Measurements from ENCODE around the gene RNF135. TPM values are rescaled to one million over a fixed set of nuclear protein-coding genes. Genes with fewer than 3 reads are reported as not detected.
"Not testable (repeated sequence)": the region's sequence is repeated elsewhere in the genome, so short reads cannot be mapped to it uniquely, and the experiment has no call there.

Gene RNF135
- total RNA-seq, 1 experiment from 2014 or later = 10.4 TPM

GRCh38 chr17:31008374-31009041 is 37.7 kb downstream of the RNF135 start:
- peak overlapping the region; percentile 89 for H2AFZ ChIP-seq (ENCODE audit: low read length)
- peak overlapping the region; percentile 91 for H3K4me2 ChIP-seq (ENCODE audit: low read length)
- H3K27me3 ChIP-seq (ENCODE audit: low read length) = no peaks in the 10 kb centered on the region
- no peak for TF ChIP-seq EZH2 (IDR thresholded peaks at IDR 0.05; ENCODE audit: low read length, unreplicated experiment)
- no peak for TF ChIP-seq CTCF (conservative IDR thresholded peaks at IDR 0.05; ENCODE audit: low read depth, low read length)
- no peak for TF ChIP-seq EZH2phosphoT487 (IDR thresholded peaks at IDR 0.05; ENCODE audit: borderline replicate concordance, low read length)
- peak overlapping the region; percentile 80 for H3K4me3 ChIP-seq (ENCODE audit: low read length)
- no peaks in the 10 kb centered on the region for H3K9me3 ChIP-seq (ENCODE audit: low read length)
- ChIA-PET POLR2A (ENCODE audit: unreplicated experiment) (no interaction called here), CTCF (no interaction called here)
- H3K4me1 ChIP-seq (ENCODE audit: insufficient read depth, low read length) = peaks cover 13% of the 10 kb centered on the region
- H3K36me3 ChIP-seq (ENCODE audit: low read depth, low read length) = no peaks in the 10 kb centered on the region
- no peak overlapping the region for H3K27ac ChIP-seq (ENCODE audit: low read length)
- DNase-seq = peak; percentile 42
- BruUV-seq (replicated peaks) = no TSS peak
- no peaks in the 10 kb centered on the region for H3K79me2 ChIP-seq (ENCODE audit: low read length)
- H3K9me2 ChIP-seq (replicated peaks; ENCODE audit: low read length) = no peaks in the 10 kb centered on the region
- H4K20me1 ChIP-seq (ENCODE audit: low read length) = no peaks in the 10 kb centered on the region
- H3F3A ChIP-seq (ENCODE audit: low read length, unreplicated experiment) = no peaks in the 10 kb centered on the region
- peak overlapping the region; percentile 48 for H3K9ac ChIP-seq (ENCODE audit: low read length)
- peak; percentile 65 for ATAC-seq
- intact Hi-C loops (cut with micrococcal nuclease) = no loop called here

DNA sequence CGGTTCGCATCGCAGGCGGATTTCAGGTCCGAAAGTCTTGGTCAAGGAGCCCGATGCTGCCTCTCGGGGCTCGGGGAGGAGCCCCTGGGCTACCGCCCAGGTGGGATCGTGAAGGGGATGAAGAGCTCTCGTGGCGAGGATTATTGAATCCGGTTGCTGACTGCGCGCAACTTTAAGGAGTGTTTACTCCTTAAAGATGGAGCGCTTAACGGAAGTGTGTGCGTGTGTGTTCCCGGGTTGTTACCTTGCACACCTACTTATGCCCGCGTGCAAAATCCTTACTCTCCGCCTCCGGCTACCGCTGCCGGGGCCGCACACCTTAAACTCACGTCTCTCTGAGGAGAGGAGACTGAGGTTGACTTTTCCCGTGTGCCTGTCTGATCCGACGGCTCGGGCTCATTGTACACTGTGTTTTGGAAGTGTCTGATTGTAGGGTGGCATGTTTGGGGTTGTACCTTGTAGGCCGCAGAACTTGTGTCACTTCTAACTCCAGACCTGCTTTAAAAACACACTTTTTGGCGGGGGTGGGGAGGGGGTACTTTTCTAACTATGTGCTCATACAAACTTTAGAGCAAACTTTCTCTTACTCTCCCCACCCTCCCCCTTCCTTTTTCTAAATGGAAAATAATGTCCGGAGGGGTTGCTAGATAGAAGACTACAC is 38.3 kb downstream of the RNF135 start:
- H3K27me3 ChIP-seq (ENCODE audit: low read length); H3K9me3 ChIP-seq (ENCODE audit: low read length); H3F3A ChIP-seq (ENCODE audit: low read length, unreplicated experiment); intact Hi-C loops (cut with micrococcal nuclease); H3K9me2 ChIP-seq (replicated peaks; ENCODE audit: low read length); H3K36me3 ChIP-seq (ENCODE audit: low read depth, low read length); H3K27ac ChIP-seq (ENCODE audit: low read length); H4K20me1 ChIP-seq (ENCODE audit: low read length); BruUV-seq (replicated peaks); CTCF ChIA-PET; H3K79me2 ChIP-seq (ENCODE audit: low read length); POLR2A ChIA-PET (ENCODE audit: unreplicated experiment): not testable (repeated sequence)
- Histone ChIP-seq H3K4me2 (ENCODE audit: low read length) (peak overlapping the region; percentile 91), H3K4me3 (ENCODE audit: low read length) (peak overlapping the region; percentile 80), H2AFZ (ENCODE audit: low read length) (peak overlapping the region; percentile 89), H3K9ac (ENCODE audit: low read length) (peak overlapping the region; percentile 48), H3K4me1 (ENCODE audit: insufficient read depth, low read length) (peaks cover 13% of the 10 kb centered on the region)
- peak; percentile 37 for ATAC-seq
- DNase-seq = peak; percentile 23

DNA sequence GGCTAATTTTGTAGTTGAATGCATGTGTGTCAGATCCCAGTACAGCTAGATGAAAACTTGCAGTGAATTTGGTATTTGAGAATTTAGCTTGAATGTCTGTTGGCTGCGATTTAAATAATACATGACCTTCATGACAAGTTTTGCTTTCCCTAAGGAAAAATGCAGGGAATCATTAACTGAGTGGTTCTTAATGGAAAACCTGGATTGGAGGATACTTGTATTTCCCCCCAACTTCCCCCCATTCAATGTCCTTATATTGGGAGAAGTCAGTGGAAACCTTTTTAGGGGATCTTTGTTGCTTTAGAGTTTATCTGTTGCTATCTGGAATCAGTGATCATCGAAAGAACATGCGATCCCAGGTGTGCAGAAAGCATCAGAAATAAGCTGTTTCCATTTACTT is 39.2 kb downstream of the RNF135 start:
- H3K27me3 ChIP-seq (ENCODE audit: low read length); H3F3A ChIP-seq (ENCODE audit: low read length, unreplicated experiment); H3K9me2 ChIP-seq (replicated peaks; ENCODE audit: low read length); H2AFZ ChIP-seq (ENCODE audit: low read length); BruUV-seq (replicated peaks); DNase-seq; H3K36me3 ChIP-seq (ENCODE audit: low read depth, low read length); H3K79me2 ChIP-seq (ENCODE audit: low read length); H3K9me3 ChIP-seq (ENCODE audit: low read length); ATAC-seq; H3K9ac ChIP-seq (ENCODE audit: low read length); CTCF ChIA-PET; H3K4me3 ChIP-seq (ENCODE audit: low read length); H3K27ac ChIP-seq (ENCODE audit: low read length); H4K20me1 ChIP-seq (ENCODE audit: low read length): not testable (repeated sequence)
- POLR2A ChIA-PET (ENCODE audit: unreplicated experiment) = interaction anchor here (0.6 kb wide), 1 partner anchor 1009 kb away, joined by 3 read pairs; no protein-coding TSS in a partner anchor
- peak overlapping the region; percentile 16; the same call in 1 of the 2 replicates for H3K4me2 ChIP-seq (ENCODE audit: low read length)
- intact Hi-C loops (cut with micrococcal nuclease) = loop anchor here (5.0 kb wide), 1 partner anchor 362 kb away; no protein-coding TSS in a partner anchor
- H3K4me1 ChIP-seq (ENCODE audit: insufficient read depth, low read length) = peaks cover 13% of the 10 kb centered on the region

All from PC-3 (cell line).